NCI-H82 treated with DMSO at 0.1 percent for 48 hours (cell line): ENCODE results near the gene NFKBIZ.
"Not testable (repeated sequence)": the region's sequence is repeated elsewhere in the genome, so short reads cannot be mapped to it uniquely, and the experiment has no call there.

Experiments used
- DNase-seq: peaks from one replicate; lab custom pipeline; 2025; ENCODE audit not compliant: unreplicated experiment; lab: John Stamatoyannopoulos, UW

The NFKBIZ gene

GRCh38 chr3:101850246-101851051 is 1.1 kb downstream of the NFKBIZ start:
- no peak for DNase-seq

DNA sequence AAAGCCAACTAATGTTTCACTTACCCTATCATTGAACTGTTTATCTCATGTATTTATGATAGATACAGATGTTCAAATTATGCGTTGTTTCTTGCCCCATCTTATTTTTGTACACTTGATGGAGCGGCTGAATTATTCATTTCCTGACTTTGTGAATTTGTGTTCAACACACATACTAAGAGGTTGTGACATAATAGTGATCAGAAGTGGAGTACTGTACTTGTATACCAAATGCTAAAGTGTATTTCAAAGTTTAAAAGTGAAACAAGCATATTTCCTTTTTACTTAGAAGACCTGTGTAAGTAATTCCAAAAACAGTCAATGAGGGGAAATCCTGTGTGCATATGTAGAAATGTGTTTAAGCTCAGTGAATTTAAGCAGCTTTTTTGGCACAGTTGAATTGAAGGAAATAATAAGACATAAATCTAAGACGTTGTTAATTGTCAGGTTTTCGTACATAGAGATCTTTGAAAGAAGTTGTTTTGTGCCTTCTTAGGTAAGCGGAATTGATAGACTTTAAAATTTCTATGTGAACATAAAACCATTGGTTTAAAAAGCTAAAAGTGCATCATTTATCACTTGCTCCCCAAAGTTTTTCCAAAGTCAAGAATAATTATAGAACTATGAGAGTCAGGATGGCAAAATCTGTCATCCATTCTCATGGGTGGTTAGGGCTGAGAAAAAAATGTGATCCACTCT is 1.9 kb downstream of the NFKBIZ start:
- no peak for DNase-seq

DNA sequence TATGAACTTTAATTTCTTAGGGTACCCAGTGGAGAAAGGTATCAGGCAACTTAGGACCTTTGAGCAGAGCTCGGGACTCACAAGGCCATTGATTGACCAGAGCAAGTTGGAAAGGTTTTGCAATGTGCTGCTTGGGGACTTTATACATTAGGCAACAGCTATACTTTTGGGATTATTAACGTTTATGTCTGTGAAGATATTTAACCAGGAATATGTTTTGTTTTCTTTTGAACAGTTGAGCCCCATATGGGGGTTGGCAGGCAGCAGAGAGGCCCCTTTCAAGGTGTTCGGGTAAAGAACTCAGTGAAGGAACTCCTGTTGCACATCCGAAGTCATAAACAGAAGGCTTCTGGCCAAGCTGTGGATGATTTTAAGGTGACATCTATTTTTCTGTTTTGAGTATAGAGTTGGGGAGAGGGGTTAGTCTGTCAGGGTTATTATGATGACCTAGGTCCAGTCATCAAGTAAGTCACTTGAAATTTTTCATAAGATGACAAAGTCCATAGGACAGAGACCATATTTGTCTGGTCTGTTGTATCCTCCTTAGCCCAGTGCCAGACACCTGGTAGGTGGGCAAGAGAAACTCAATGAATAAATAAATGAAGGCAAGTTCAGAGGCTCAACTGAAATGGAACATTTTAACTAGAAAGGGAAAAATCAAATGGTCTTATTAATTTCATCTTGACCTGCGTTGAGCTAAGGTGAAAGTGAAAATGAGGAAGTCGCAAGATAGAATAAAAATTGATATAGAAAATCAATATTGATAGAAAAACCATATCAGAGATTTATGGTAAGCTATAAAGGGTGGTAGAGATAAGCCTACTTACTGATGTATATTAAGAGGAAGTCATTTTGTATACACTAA is 2.8 kb downstream of the NFKBIZ start:
- DNase-seq: no peak

- DNase-seq: no peak
These were observed 3.9 kb downstream of the NFKBIZ start for GRCh38 chr3:101852983-101853840.

DNA sequence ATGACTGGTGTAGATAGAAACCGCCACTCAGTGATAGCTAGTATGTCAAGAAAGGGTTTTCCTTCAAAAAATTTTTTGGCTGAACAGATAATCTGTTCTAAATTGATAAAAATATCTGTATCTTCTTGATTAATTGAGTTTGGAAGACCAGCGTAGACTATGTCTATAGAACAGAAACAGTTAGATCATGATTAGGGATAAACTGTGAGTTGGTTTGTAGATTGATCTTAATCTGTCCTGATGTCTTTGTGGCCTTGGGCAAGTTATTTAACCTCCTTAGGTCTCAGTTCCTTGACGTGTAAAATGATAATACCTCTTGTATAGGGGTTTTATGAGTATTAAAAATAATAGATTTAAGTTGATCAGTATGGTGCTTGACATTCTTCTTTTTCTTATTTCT is 4.7 kb downstream of the NFKBIZ start:
- no peak for DNase-seq

GRCh38 chr3:101854608-101855304 is 5.4 kb downstream of the NFKBIZ start:
- DNase-seq: no peak

DNA sequence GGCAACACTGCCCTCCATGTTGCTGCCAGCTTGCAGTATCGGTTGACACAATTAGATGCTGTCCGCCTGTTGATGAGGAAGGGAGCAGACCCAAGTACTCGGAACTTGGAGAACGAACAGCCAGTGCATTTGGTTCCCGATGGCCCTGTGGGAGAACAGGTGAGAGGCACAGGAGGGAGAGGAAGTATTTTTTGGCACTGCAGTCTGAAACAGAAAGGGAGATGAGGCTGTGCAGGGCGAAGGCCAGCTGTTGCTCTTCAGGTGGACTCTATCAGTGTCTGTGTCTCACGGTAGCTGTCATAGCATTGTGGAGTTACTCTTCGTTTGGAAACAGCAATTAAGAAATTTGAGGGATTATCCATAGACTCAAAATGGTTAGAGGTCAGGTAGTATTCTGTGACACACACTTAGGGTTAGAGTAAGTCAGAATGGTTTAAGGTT is 8.0 kb downstream of the NFKBIZ start:
- no peak for DNase-seq

DNA sequence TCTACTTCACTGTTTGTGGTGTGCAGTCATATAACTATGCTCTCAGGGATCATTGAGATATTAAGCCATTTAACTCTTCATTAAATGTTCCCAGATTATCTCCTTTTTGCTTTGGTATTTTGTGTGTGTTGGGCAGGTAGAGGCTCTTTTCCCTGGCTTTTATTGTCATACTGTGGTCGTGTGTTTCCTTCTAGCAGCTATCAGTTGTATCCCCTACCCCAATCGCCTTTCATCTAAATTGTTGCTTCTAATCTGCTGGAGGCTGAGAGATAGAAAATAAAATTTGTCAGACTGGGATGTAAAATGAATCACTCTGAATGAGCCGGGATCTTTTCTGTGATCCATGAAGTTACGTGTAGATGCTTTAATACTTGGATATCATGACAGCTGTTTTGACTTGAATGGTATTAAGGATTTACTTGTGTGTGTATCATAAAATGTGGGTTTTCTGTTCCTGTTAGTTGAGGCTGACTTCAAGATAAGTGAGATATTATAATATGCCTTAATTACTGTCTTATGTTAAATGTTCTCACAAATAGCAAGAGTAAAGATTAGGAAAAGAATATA is 9.2 kb downstream of the NFKBIZ start:
- DNase-seq: no peak

GRCh38 chr3:101859882-101860448 is 10.7 kb downstream of the NFKBIZ start:
- DNase-seq: no peak

DNA sequence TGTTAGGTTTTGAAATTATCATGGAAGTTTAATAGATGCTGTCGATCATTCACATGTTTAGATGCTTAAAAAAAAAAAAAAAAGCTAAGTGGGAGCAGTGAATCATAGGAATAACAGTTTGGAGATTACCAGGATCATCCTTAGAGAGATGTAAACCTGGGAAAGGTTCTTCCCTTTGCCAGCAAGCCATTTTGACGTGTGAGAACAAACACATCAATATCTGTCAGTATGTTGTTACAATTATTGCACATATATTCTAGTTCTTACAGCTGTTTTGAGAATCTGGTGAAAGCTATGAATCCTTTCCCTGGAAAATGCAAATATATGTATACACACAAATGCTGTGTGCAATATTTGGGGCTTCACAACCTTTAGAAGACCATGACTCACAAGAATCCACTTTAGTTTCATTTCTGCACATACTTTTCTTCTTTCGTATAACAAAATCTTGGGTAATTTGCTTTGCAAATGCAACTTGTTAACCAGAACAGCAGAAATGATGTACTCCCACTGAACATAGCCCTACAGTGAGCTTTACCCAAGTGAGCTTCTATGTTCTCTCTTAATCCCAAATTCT is 12.0 kb downstream of the NFKBIZ start:
- DNase-seq: no peak

DNA sequence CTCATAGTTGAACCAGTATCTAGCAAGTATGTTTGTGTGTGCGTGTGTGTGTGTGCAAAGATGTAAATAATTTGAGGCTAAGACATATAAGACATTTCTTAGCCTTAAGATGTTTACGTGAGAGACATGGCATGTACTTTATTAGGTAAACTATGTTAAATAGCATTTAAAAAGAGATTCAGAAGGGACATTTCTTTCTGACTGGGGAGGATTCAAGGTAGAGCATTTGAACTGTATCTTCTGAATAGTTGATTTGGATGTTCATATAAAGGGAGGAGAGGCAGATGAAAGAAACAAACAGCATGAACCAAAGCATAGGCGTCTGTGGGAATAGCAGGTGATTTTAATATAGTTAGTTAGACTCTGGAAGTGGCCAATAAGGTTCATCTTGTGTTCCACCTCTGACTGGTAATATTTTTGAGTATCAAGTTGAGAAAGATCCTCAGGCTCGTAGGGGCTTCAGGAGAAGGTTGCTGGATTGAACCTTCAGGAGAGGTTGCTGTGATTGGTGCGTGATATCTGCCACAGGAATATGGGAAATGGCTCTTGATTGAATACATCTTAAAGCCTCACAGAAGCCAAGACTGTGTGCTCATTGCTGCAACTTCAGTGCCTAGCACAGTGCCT is 12.6 kb downstream of the NFKBIZ start:
- no peak for DNase-seq

DNA sequence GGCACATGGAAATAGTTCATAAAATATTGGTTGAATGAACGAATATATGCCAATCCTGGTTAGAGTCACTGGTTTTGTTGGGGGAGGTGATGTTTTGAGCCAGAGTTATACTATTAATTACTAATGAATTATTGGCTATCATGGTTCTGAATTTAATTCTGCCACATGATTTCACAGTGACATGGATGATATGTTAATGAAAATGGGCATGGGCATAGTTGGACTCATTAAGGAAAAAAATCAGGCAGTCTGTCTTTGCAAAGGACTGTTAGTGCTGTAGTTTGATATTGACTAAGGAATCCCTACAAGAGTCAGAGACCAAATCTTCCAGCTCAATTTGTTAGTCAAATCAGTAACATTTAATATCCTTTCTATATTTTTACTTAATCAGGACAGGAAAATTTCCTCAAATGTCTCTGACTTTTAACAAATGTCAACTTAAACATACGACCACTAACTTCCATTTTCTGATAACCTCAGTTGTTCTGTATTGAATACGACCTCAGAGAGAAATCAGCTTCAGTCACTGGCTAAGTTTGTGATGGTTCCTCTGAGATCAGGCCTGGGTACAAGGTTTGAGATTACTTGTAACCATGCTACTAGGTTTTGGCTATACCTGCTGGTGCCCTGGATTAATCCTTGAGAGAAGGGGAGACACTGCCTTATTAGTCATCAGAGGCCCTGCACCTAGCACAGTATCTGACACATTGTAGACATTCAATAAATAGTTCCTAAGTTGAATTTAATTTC is 13.3 kb downstream of the NFKBIZ start:
- DNase-seq: no peak

DNA sequence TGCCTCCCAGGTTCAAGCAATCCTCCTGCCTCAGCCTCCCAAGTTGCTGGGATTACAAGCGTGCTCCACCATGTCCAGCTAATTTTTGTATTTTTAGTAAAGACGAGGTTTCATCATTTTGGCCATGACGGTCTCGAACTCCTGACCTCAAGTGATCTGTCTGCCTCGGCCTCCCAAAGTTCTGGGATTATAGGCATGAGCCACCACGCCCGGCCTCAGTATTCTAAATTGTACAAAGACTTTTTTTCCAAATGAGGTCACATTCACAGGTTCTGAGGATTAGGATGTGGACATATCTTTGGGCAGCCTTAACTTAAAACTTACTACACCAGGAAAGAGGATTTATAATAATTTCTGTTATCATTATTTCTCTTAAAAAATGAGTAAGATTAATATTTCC is 15.6 kb downstream of the NFKBIZ start:
- not testable (repeated sequence) for DNase-seq

GRCh38 chr3:101865751-101866509 is 16.6 kb downstream of the NFKBIZ start:
- DNase-seq: no peak

- DNase-seq: no peak
These were observed 18.2 kb downstream of the NFKBIZ start for GRCh38 chr3:101867511-101867910.

DNA sequence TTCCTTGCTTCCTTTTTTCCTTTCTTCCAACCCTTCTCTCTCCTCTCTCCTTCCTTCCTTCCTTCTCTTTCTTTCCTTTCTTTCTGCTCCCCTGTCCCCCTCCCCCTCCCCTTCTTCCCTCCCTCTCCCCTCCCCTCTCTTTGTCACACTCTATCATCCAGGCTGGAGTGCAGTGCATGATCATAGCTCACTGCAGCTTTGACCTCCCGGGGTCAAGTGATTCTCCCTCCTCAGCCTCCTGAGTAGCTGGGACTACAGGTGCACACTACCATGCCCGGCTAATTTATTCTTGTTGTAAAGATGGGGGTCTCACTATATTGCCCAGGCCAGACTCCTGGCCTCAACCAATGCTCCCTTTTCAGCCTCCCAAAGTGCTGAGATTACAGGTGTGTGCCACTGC is 18.7 kb downstream of the NFKBIZ start:
- no peak for DNase-seq
